ENCODE results near the gene RER1.

Gene RER1

GRCh38 chr1:2350501-2350900 lies 41.1 kb upstream of the RER1 start:
- DNase-seq (ENCODE audit: insufficient read length, low spot score): no peak
- no peak for TF ChIP-seq POLR2A (IDR thresholded peaks at IDR 0.05; ENCODE audit: low read depth, low read length)
- FAIRE-seq: no peak

GRCh38 chr1:2350911-2351655 lies 40.6 kb upstream of the RER1 start:
- TF ChIP-seq POLR2A (IDR thresholded peaks at IDR 0.05; ENCODE audit: low read depth, low read length): no peak
- FAIRE-seq (no peak), DNase-seq (ENCODE audit: insufficient read length, low spot score) (no peak)

DNA sequence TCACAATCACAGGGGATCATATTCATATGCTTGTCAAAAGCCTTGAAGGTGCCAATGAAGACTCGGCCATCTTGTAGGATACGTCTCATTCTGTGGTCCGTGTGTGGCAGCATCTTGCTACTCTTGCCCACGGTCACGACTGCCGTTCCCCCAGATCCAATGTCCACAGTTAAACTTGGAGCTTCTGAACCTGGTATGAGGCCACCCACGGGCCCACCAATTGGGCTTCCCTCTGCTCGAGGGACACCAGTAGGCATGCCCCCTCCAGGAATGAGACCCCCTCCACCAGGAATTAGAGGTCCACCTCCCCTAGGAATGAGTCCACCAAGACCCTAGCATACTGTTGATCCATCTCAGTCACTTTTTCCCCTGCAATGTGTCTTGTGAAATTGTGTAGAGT lies 39.9 kb upstream of the RER1 start:
- no peak for TF ChIP-seq POLR2A (IDR thresholded peaks at IDR 0.05; ENCODE audit: low read depth, low read length)
- DNase-seq (ENCODE audit: insufficient read length, low spot score) (no peak), FAIRE-seq (no peak)

DNA sequence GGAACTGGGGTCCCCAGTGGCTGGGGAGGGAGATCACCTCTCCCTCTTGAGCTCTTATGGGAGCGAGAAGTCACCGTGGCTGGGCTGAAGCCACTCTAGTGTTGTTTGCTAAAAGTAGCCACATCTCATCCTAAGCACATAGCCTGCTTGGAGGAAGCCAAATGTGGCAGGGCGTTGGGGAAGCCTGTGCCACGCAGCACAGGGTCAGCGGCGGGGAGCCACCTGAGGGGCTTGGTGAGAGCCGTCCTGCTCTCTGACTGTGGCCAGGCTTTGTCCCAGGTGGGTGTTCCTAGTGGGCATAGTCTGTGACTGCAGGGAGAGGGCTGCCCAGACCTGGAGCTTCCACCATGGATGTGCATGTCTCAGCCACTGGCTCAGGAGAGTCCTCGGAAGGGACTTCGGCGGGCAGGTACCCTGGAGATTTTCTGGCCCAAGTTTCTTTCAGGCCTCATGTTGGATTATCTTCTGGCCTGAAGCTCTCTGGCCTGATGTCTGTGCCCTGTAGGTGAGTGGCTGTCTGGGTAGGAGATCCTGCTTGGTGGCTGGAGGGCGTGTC lies 39.2 kb upstream of the RER1 start:
- no peak for TF ChIP-seq POLR2A (IDR thresholded peaks at IDR 0.05; ENCODE audit: low read depth, low read length)
- no peak for DNase-seq (ENCODE audit: insufficient read length, low spot score)
- no peak for FAIRE-seq

- FAIRE-seq: no peak
Observed at GRCh38 chr1:2352897-2353550, 38.6 kb upstream of the RER1 start.

GRCh38 chr1:2353551-2354438 lies 37.8 kb upstream of the RER1 start:
- FAIRE-seq (no peak), DNase-seq (ENCODE audit: insufficient read length, low spot score) (no peak)
- no peak for TF ChIP-seq POLR2A (IDR thresholded peaks at IDR 0.05; ENCODE audit: low read depth, low read length)

More at GRCh38 chr1:2352897-2353550, 38.6 kb upstream of the RER1 start:
- TF ChIP-seq POLR2A (IDR thresholded peaks at IDR 0.05; ENCODE audit: low read depth, low read length): no peak
- no peak for DNase-seq (ENCODE audit: insufficient read length, low spot score)

GRCh38 chr1:2354511-2355372 lies 36.9 kb upstream of the RER1 start:
- TF ChIP-seq POLR2A (IDR thresholded peaks at IDR 0.05; ENCODE audit: low read depth, low read length): no peak
- no peak for FAIRE-seq
- DNase-seq (ENCODE audit: insufficient read length, low spot score): no peak

- no peak for FAIRE-seq
- no peak for DNase-seq (ENCODE audit: insufficient read length, low spot score)
Observed at GRCh38 chr1:2355373-2356261, 36.0 kb upstream of the RER1 start.

DNA sequence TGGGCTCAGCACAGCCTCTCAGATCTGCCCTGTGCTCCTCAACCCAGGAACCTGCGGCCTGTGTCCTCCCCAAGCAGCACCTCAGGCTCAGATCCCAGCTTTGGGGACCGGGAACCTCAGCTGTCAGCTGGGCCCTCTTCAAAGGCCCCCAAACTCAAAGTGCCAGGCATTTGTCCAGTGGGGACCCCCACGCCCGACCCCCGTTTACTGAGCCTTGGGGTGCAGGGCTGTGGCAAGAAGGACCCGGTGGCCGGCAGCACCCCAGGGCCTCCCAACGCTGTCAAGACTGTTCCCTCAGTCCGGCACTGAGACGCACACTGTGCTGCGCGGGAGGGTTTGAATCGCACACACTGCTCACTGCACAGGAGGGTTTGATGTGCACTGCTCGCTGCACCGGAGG lies 35.2 kb upstream of the RER1 start:
- FAIRE-seq (no peak), DNase-seq (ENCODE audit: insufficient read length, low spot score) (no peak)
- TF ChIP-seq POLR2A (IDR thresholded peaks at IDR 0.05; ENCODE audit: low read depth, low read length): no peak

More at GRCh38 chr1:2355373-2356261, 36.0 kb upstream of the RER1 start:
- no peak for TF ChIP-seq POLR2A (IDR thresholded peaks at IDR 0.05; ENCODE audit: low read depth, low read length)

DNA sequence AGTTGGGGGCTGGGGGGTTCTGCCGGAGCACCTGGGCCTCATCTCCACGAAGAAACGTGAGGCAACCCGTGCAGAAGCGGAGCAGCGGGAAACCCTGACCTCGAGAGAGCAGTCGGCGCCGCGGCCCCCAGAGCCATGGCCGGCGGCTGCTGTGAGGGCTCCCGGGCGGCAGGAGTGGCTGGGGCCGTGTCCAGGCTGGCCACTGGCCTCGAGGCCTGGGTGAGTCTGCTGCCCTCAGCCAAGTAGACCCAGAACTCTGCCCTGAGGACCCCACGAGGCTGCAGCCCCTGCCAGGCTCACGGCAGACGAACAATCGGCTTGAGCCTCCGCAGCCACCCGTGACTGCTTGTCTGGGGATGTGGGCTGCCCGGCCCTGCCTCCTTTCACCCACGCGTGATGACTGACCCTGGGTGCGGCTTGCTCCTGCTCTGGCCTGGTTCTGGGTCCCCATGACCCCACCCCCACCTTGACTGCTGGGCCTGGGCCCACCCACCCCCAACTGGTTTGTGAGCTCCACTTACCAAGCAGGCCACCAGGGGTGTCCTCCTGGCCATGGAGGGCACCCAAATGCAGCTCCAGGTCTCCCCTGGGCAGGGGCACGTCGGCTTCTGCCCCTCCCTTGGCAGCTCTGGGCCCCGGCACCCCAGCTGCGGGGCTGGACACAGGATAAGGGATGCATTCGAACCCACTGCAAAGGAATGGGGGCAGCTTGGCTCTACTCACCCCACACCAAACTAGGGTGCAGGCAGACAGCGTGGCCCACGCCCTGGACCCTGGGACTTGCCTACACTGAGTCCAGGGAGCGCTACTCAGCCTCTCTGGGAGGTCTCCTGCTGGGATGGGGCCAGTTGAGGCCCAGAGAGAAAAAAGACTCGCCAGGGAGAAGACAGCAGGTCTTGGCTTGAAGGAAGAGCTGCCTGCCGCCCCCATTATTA lies 34.5 kb upstream of the RER1 start:
- FAIRE-seq (no peak), DNase-seq (ENCODE audit: insufficient read length, low spot score) (no peak)
- no peak for TF ChIP-seq POLR2A (IDR thresholded peaks at IDR 0.05; ENCODE audit: low read depth, low read length)

DNA sequence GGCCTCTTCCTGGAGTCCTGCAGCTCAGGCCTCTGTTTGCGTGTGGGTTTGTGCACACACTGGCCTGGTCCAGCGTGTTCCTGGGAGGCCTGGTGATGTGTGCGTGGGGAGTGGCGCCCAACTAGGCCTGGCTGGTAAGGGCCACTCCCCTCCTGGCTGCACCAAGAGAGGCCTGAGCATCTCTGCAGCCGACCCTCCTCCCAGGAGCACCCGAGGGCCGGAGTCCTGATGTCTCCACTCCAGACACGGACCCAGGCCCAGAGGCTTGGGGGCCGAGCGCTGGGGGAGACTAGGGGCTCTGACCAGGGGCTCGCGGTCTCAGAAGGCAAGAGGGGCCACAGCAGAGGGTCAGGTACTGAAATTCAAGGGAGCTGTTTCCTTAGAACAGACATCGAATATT lies 33.6 kb upstream of the RER1 start:
- TF ChIP-seq POLR2A (IDR thresholded peaks at IDR 0.05; ENCODE audit: low read depth, low read length): no peak
- no peak for FAIRE-seq
- no peak for DNase-seq (ENCODE audit: insufficient read length, low spot score)

All from H54 (cell line).